ENCODE data around the gene BCL11B.
"Not testable (repeated sequence)": the region's sequence is repeated elsewhere in the genome, so short reads cannot be mapped to it uniquely, and the experiment has no call there.

BCL11B gene

DNA sequence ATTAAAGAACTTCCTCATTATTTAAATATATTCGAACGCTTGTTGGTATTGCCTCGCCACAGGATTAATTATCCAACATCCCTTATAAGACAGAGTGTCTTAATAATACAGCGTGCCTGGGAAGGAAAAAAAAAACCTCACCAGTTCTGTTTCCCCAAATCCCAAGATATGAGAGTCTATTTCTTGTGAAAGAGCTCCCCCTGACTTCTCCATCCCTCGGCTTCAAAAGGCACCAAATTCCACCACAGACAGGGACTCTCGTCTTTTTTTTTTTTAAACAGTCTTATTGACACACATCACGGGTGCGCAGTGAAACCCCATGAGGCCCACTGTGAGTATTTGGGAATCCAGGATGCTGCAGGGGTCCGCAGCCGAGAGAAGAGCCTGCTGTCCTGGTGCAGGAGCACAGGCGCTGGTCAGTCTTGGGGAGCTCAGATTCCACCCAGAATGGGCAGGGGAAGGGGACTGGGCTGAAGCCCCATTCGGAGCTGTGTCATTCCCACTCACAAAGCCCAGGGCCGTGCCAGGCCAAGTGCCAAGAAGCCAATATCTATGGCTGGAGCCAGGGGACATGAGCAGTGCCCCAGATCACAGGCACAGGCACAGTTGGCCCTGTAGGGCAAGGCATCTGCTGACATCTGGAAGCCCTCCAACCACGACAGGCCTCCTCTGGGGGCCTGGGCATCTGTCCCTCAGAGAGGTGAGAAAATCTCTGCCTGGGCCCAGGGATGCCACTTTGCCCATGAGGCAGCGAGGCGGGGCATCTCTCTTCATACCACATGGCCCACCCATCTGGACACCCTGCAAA, 71.9 kb downstream of the BCL11B start:
- DNase-seq (ENCODE audit: low read depth): no peak

DNA sequence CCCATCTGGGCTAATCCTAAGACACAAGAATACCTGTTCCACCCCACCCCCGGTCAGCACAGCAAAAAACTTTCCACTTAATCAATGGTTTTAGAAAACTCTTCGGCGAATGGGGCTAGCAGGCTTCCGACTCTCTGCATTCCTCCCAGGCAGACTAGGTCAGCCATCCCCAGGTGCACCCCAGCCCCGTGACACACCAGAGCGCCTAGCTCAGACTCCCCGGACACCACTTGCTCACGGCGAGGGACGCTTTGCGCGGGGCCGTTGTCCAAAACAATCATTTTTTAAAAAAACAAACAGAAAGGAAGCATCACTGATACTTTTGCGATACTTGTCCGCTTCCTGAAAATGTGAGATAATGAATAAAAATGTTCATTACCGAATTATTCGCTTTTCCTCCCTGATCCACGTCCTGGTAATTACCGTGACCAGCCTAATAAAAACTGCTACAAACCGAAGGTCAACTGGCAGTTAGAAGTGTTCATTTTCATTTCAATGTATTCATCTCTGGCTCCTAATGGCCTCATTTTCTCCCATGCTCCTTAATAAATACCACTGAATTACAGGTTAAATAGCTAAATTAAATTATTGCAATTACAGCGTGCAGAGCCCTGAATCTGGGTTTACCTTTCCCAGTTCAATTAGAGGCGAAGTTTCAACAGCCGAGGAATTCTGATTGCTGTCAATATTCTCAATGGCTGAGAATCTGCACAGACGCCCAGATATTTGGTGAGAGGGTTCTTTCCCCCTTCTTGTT, 73.1 kb downstream of the BCL11B start:
- no peak for DNase-seq (ENCODE audit: low read depth)

DNA sequence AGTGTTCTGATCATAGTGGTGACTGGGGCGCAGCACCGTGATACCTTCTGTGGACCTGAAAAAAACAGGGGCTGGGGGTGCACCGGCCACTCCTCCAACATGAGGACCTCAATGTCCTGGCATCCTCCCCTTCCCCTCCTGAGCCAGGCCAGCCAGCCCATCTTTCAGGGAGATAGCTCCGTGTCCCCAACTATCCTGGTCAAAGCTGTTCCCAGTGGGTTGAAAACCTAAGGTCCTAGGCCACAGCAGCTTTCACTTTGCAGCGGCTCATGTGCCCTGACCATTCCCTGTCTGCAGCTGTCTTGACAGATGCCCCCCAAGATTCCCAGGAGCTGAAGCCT, 75.7 kb downstream of the BCL11B start:
- DNase-seq (ENCODE audit: low read depth): no peak

DNA sequence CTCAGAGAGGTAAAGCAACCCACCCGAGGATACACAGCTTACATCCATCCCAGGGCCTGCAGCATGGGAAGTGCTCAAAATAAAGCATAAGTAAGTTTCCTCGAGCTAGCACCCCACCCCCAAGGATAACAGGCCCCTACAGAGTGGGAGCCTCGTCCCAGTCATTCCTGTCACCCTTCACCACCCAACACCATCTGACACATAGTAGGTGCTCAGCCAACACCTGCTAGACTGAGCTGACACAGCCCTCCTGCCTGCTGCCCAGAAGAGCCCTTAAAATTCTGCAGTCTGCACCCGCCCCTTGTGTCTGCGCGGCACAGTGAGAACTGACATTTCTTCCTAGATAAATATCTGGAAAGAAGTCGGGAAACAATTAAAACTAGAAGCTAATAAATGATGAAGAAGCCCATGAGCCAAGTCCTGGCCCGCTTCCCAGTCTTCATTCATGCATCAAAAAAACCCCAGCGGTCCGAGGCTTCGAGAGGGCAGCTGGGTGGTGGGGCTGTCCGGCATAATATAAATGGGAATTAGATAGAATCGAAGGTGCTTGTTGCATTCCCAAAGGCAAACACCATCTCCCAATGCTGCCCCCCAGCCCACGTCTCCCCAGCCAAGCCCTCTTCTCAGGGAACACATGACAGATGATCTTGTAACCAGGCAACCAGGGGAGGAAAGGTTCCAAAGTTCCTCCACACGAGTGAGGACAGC, 76.2 kb downstream of the BCL11B start:
- no peak for DNase-seq (ENCODE audit: low read depth)

DNA sequence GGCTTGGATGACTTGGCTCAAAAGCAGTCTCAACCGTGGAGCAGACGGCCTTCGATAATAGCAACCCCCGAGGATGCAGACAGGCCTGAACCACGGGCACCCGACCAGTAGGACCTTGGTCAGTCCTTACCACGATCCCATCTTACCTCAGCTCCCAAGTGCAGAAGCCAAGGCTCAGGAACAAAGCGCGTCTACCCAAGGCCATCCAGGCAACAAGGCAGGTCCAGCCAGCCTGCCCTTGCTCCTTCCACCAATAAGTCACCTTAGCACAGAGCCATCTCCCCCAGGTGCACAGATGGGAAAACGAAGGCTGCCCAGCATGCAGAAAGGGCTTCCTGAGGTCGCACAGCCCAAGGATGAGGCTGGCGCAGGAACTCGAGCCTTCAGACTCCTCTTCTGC, 77.3 kb downstream of the BCL11B start:
- no peak for DNase-seq (ENCODE audit: low read depth)

DNA sequence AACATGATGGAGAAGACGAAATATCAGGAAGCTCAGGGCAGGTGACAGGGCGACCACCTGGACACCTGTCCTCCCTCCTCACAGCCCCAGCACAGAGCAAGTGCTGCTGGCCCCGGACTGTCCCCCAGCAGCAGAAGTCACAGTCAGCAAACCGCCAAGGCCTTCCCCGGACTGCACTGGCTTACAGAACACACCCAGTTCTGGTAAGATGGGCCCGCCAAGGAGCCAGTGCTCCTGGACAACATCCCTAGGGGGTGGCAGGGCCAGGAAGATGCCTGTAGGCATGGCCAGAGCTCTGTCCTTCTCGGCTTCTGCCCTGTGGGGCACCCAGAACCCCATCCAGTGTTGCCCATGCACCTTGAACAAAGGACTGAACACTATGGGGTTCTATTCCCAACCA, 77.9 kb downstream of the BCL11B start:
- no peak for DNase-seq (ENCODE audit: low read depth)

DNA sequence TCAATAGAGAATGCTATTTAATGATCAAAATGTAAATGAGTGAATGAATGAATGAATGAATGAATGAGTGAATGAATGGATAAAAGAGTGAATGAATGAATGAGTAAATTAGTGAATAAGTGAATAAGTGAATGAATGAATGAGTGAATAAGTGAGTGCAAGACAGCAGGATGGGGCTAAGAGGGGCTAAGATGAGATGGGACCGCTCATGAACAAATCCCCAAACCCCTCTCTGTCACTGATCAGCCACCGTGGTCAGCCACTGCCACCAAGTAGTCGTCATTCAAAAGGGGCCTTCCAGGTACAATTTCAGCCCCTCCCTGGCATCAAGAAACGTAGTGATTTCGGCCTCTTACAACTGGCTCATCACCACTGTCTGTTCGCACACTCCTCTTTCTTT, 79.2 kb downstream of the BCL11B start:
- no peak for DNase-seq (ENCODE audit: low read depth)

DNA sequence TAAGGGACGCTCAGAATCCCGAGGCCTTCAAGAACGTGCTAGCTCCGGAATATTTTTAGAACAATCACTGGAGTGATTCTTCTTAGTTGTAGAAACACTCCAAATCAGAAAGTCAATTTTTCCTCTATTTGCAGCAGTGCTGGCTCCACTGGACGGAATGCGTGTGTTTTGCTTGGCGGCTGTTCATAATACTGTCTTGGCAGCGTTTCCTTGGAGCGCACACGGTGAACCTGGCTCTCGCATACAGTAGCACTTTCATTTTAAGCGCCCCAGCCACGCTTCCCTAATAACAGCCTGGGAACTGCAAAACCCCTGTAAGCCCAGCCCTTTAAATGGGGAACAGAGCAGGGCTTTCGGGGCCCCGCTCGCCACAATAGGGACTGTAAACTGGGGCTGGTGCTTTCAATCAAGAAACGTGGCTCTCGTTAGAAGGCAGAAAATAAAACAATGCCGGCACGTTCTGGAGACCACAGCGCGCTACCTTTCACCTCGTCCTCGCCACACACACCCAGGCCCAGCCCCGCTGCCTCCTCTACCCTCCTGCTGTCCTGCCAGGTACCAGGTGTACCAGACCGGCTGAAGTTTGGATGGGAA, 79.9 kb downstream of the BCL11B start:
- DNase-seq (ENCODE audit: low read depth): no peak

DNA sequence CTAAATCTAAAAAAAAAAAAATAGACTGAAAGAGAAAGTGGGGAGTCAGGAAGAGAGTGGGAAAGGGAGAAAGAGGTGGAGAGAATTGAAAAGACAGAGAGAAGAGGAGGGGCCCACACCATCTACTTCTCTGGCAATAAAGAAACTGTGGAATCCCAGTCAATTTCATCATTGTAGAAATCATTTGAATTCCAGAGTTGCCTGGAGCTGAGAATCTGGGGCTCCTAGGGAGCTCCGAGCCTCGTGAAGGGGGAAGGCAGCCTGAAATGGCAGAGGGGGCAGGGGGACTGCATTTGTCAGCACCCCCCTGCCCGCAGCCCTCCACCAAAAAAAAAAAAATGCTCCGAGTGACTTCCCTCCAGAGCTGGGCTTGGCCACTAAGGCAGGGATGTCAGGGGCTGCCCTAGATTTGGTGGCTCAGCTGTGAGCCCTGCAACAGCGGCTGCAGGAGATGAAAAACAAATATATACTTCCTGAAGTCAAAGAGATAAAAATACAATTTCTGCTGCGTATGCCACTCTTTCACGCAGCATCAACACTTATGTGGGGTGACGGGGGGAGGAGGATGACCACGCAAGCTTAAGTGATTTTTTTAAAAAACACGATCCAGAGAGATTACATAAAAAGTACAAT, 80.5 kb downstream of the BCL11B start:
- no peak for DNase-seq (ENCODE audit: low read depth)

DNA sequence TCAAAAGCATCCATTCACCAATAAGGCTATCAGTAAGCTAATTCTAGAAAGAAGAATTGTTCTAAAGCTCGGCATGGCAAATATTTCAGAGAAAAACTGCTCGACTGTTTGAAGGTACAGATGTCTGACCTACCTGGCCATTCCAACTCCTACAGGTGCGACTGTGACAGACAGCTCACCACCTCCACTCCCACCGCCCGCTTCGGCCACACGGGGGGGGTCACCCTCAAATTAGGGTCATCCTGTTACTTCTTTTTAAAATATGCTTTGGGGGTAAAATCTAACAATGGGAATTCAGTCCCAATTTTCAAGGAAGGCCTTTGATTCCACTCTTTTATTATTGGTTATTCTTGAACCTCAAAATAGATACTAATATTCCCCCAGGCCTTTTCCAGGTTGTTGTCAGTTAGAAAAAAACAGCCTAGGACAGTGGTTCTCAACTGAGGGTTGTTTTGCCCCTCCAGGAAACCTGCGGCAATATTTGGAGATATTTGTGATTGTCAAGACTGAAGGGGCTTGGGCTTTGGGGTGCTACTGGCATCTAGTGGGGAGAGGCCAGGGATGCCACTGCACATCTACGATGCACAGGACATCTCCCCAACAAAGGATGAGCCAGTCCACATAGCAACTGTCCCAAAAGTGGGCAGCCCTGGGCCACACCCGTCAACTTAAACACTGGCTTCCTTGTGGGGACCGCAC, 81.2 kb downstream of the BCL11B start:
- no peak for DNase-seq (ENCODE audit: low read depth)

DNA sequence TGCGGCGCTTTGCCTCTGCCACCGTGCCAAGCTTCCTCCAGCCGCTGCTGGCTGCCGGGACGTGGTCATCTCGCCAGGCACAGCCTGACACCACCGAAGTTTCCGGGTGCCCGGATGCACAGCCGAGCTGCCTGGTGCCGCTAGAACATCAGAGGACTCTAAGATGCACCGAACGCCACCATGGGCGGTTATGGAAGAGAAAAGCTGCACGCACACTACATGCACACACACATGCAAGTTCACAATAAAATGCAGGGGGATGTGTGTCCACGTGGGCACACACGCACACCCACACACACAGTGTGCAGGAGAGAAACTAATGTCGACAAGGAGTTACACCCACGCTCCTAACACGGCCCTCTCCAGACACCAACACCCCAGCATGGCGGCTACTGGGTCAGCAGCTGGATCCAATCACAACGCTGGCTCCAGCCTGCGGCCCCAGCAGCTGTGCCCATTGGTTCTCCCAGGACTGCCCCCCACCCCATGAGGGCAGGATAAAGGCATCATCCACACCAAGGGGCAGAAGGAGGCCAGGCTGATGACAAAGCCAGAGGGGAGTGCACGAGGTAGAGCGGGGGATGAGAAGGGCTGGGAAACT, 82.7 kb downstream of the BCL11B start:
- DNase-seq (ENCODE audit: low read depth): no peak

DNA sequence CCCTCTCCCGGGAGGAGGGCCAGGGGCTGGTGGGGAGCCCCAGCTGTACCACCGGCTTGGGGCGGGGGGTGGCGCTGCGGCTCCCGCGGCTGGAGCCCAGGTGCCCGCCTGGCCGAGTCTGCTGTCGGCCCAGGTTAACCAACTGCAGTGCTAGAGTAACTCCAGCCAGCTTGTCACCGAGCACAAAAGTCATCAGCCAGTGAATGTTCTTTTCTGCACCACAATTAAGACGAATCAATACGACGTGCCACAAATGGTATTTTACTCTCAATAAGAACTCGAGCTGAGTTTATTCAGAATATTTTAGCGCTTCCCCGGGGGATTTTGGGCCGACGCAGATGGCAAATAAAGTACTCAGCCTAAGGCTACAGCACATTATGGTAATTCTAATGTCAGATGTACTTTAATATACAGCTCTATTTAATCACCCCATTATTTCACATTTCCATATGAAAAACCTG, 83.2 kb downstream of the BCL11B start:
- no peak for DNase-seq (ENCODE audit: low read depth)

DNA sequence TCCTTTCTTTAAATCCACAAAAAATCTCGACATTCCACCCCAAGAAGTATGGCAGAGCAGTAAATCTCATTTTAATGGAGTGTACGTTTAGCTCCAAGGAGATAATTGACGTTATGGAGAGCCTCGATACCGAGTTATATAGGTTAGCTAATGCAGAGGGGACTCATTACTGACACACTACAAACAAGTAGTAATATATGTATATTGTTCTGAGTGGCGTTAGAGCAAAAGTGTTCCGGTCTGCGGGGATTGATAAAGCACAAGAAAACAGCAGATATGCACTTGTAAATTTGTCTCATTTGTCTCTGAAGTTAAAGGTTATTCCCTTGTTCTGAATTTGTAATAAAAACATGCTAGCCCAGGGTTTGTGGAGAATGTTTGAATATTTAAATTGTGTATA, 84.1 kb downstream of the BCL11B start:
- no peak for DNase-seq (ENCODE audit: low read depth)

DNA sequence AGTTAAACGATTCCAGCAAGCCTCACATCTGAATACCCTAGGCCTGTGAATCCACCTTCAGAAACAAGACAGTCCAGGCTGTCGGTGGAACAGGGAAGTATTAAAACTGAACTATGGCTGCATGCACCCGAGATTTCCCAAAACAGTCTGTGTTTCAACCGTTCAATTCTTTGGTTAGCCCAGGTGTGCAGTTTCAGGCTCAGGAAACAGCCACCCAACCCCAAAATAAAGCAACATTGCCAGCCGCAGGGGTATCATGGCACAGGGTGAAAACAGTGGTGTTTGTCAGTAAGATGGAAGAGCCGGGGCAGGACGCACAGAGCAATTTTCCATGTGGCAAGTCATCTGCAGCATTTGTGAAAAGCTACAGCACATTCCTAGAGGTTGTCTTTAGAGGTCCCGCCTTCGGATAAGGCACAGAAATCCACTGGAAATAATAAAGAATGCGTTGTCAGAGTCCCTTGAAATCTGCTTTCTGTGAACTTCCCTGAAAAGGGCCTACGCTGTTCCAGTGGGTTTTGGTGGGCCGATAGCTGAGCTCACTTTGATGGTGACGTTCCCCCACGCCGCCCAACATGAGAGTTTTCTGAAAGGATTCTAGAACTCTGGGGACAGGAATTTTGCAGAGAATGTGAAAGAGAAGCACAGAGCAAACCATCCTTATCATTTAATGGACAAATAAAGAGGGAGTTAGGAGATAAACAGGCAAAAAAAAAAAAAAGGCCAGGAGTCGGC, 84.9 kb downstream of the BCL11B start:
- DNase-seq (ENCODE audit: low read depth): no peak

DNA sequence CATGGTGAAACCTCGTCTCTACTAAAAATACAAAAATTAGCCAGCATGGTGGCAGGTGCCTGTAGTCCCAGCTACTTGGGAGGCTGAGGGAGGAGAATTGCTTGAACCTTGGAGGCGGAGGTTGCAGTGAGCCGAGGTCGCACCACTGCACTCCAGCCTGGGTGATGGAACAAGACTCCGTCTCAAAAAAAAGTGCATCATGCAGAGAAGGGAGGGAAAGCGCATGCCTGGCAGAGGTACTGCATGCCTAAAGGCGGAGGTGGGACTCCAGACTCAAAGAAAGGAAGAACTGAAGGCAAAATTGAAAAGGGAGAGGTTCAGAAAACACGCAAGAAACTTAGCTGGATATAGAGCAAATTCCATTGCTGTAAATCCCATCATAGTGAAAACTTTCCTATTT, 85.7 kb downstream of the BCL11B start:
- DNase-seq (ENCODE audit: low read depth): not testable (repeated sequence)

DNA sequence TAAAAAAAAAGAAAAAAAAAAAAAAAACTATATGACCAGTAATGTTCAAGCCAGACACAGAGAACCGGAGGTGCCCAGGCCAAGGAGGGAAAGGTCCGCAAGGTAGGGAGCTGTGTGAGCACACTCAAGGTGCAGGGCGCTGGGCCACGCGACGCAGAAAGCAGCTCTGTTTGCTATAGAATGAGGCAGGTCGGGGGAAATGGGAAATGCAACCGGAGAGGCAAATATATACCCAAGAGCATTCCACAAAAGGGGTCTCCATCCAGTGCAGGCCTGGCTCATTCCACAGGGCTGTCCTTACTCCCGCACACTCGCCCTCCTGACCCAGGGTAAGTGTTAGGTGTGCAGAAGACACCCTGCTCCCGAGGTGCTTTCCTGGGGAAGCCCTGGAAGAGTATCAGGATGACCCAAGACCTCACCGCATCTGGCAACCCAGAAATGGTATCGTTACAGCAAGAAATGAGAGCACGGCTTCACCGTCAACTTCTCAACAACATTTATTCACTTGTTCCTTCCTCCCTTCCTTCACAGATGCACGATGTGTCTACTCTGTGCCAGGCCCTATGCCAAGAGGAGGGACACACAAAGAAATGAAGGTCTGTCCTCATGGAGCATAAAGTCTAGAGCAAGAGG, 86.4 kb downstream of the BCL11B start:
- no peak for DNase-seq (ENCODE audit: low read depth)

DNA sequence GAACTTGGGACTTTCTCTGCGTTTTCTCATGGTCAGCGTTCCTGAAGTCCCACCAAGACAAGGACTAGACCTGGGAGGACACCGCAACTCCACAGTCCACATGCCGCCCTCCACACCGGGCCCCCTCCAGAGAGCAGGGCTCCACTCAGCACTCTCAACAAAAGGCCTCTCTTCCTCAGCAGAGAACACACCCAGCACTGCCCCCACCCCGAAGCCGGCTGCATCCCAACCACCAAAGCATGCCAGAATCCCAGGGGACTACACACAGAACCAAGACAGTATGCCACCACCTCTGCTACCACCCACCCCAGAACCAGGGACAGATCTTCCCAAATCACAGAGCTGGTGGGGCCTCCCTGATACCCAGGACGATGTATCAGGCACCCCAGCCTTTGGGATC, 88.3 kb downstream of the BCL11B start:
- DNase-seq (ENCODE audit: low read depth): no peak

DNA sequence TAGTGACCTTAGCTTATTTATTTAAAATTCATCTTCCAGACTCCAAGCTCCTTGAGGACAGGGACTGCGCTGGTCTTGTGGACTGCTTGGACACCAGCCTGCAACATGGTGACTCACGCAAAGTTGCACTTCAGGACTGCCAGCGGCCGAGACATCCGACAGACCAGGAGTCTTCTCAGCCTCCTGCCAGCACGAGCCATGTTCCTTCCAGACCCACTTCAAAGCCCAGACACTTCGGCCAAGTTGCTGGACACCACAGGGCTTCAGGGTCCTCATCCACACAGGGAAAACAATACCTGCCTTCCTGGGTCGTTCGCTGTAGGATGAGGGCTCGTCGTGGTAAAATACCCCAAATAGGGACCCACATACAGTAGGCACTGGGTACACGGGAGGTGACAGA, 88.7 kb downstream of the BCL11B start:
- DNase-seq (ENCODE audit: low read depth): no peak

DNA sequence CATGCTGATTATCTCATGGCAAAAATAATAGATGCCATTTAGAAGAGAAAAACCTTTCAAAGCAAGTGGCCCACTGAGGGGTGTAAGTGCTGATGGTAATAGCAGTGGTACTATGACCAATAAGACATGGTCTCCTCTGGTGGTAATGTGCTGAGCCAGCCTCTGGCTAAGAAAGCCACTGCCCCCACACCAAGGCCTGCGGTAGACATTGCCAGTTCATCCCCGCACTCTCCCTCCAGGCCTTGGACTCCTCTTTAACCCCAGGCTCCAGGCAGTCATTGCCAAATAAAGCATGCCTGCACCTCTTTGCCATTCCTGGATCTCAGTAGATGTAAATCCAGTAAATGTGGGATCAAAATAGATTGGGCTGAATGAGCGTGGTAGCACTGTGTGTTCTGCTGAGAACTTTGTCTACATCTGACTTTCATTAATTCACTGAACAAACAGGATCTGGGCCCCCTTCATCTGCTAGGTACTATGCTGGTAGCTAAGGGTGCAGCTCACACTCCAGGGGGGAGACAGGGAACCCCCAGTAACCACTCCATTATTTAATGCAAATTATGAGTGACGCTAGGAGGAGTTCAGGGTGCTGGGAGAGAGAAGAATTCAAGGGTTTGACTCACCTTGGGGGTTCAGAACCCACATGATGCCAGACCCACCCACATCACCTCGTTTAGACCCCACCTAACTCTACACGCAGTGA, 89.3 kb downstream of the BCL11B start:
- no peak for DNase-seq (ENCODE audit: low read depth)

All from stimulated activated CD8-positive, alpha-beta memory T cell treated with anti-CD3 and anti-CD28 coated beads, Interleukin-4, amount 100 ng/mL, for 24 hours (primary cell).